NCI-H748 (cell line): Measurements from ENCODE around the gene FBXW8.
A peak's percentile ranks its signal among the peaks of the same experiment; 100 is the strongest.

Experiments used
- DNase-seq: peaks from one replicate; lab custom pipeline; 2025; ENCODE audit not compliant: unreplicated experiment; lab: John Stamatoyannopoulos, UW

The FBXW8 gene

GRCh38 chr12:117036547-117036946 is 125.8 kb downstream of the FBXW8 start:
- DNase-seq: no peak

DNA sequence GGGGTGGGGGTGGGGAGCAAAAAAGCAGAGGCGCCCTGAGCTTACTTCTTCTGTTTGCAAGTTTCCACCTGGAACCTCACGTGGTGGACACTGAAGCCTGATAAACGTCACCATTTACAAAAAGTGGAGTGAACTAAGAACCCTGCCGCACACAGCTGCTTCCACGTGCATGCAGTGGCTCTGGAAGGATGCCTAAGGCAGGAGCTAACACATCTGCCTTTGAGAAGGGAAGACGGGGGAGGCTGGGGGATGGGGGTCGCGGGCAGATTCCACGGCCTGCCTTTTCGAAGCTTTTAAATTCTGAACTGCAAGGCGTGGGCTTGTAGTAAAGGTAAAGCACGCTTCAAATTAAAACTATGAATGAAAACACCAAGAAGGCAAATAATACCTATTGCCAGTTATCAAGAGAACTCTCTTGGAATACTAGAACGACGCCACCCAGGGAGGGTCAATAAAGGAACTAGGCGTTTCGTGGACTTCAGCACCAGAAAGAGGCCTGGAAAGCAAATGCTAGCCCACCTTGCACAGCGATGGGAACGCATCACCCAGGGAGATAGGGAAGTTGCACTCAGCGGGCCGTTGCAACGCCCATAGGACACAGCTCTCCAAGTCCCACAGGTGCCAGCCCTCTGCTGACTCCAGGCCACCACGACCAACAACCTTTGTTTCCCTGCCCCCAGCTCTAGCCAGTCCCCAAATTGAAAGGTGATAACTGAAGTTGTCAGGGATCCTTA is 126.7 kb downstream of the FBXW8 start:
- DNase-seq: no peak

- no peak for DNase-seq
These were observed 127.4 kb downstream of the FBXW8 start for GRCh38 chr12:117038023-117038680.

GRCh38 chr12:117038919-117039318 is 128.2 kb downstream of the FBXW8 start:
- DNase-seq: no peak

- DNase-seq: no peak
These were observed 129.2 kb downstream of the FBXW8 start for GRCh38 chr12:117039891-117040309.

DNA sequence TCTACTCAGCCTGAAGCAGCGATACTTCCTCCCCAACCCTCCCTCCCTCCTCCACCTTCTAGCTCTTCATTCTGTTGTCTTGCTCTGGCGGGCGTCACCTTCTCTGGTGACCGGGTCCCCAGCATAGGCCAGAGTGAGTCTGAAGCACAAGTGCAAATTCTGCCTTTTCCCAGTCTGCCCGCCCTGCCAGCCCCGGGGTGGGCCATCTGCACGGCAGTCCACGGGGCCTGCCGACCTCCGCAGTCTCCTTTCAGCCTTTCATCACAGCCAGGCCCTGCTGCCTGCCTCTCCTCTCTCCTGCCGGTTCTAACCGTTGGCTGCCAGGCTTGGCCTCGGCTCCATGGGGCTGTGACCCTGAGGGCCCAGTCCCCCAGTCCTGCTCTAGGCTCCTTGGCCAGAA is 129.7 kb downstream of the FBXW8 start:
- no peak for DNase-seq

- DNase-seq: no peak
These were observed 131.0 kb downstream of the FBXW8 start for GRCh38 chr12:117041798-117042170.

GRCh38 chr12:117042171-117042842 is 131.6 kb downstream of the FBXW8 start:
- DNase-seq: no peak

DNA sequence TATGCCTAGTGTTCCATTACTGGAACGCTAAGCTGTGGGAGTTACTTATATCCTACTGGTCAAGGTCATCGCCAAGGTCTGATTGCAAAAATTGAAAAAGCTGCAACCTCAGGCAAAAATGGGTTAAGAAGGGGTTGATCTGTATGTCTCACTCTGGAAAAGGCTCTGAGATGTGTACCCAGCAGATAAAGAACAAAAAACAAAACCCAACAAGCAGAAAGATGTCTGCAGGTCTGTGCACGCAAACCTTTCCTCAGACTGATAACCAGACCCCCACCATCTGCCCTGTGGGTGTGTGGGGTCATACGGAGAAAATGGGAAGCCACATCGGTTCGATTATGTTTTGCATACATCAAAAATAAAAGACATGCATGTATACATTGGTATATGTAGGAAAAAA is 132.1 kb downstream of the FBXW8 start:
- DNase-seq: no peak

GRCh38 chr12:117044311-117044710 is 133.6 kb downstream of the FBXW8 start:
- DNase-seq: no peak

GRCh38 chr12:117044790-117045159 is 134.0 kb downstream of the FBXW8 start:
- DNase-seq: no peak

DNA sequence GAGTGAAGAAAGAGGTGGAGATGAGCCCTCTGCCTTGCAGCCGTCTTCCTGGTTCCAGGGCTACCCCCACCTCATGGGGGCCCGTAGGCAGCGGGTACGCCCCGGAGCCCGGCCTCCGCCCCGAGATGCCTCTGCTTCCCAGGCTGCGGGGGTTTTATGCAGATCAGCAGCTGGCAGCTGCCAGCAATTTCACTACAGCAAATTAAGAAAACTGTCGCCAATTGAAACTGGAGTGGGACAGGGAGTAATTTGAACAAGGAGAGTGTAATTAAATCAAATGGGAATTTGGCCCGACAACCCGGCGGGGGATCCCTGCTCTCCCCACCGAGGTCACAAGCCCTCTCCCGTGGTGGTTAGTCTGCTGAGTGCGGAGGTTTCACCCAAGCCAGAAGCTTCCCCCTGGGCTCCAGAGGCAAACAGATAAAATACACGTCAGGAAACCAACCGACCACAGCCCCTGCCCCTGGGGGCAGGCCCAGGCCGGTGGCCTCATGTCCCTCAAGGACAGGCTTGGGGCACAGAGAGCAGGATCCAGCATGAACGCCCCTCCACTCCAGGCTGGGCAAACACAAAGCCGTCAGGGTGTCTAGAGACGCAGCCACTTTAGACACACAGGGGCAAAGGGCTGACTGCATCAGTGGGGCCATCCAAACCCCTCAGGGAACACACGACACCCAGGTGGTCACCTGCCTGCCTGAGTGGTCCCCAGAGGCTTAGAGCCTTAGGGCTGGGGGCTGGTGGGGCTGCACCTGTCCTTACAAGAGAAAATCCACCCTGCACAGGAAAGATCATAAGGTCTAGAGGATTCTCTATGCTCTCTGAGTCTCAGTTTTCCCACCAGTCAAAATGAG is 134.6 kb downstream of the FBXW8 start:
- DNase-seq: peak; percentile 81

GRCh38 chr12:117046011-117046369 is 135.2 kb downstream of the FBXW8 start:
- DNase-seq: no peak

DNA sequence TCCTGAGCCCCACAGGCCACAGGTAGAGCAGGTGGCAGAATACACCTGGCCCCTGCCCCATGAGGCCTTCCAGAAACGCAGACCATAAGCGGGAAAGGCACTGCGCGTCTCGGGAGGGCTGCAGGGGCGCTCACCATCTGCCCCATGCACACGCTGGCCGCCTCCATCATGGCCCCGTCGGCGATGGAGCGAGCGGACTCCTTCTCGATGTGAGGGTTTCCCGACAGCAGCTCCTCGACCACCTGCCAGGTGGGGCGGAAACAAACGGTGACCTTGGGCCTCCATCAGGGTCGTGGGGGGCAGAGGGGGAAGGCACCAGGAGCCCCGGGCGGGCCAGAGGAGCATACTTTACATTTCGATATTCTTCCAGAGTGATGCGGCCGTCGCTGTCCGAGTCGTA is 135.7 kb downstream of the FBXW8 start:
- no peak for DNase-seq

GRCh38 chr12:117046861-117047530 is 136.2 kb downstream of the FBXW8 start:
- DNase-seq: no peak

GRCh38 chr12:117047810-117048584 is 137.2 kb downstream of the FBXW8 start:
- no peak for DNase-seq

GRCh38 chr12:117048585-117048904 is 137.8 kb downstream of the FBXW8 start:
- DNase-seq: no peak

- no peak for DNase-seq
These were observed 138.5 kb downstream of the FBXW8 start for GRCh38 chr12:117049295-117049694.

GRCh38 chr12:117050060-117050459 is 139.3 kb downstream of the FBXW8 start:
- no peak for DNase-seq

DNA sequence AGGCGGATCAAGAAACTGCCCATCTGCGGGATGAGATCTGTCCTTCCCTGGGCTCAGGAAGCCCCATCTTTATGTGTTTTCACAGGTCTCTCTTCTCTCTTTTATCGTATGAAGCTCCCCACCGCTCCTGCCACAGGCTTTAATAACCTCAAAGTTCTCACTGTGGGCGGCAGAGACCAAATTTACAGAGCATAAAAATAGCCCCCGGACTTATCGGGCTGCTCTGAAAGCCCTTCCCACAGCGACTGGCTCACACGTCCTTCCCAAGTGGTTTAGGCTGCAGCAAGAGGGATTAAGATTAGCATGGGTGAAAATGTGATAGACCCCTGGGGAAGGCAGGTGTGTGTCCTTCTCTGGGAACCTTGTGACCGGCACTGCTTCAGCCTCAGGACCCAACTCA is 140.6 kb downstream of the FBXW8 start:
- no peak for DNase-seq
